ENCODE measurements around the gene FGF13.

FGF13 gene

GRCh38 chrX:138711399-138712347 lies at the start of gene FGF13:
FGF13 (minus strand) TSS chrX:138711717; CDS start chrX:138711003, 714 bp downstream.
- no peak for DNase-seq

- DNase-seq = no peak
Measured at GRCh38 chrX:138759217-138759943, 47.9 kb upstream of the FGF13 start.

- no peak for DNase-seq
Measured at GRCh38 chrX:138756234-138756633, 44.7 kb upstream of the FGF13 start.

- DNase-seq = no peak
Measured at GRCh38 chrX:138754861-138755260, 43.3 kb upstream of the FGF13 start.

- DNase-seq = no peak
Measured at GRCh38 chrX:138748480-138748879, 37.0 kb upstream of the FGF13 start.

- DNase-seq = peak in 1 of 2 donors; percentile 9
Measured at GRCh38 chrX:138745196-138745595, 33.7 kb upstream of the FGF13 start.

- no peak for DNase-seq
Measured at GRCh38 chrX:138742217-138742616, 30.7 kb upstream of the FGF13 start.

GRCh38 chrX:138740341-138740740 lies 28.8 kb upstream of the FGF13 start:
- no peak for DNase-seq

GRCh38 chrX:138723301-138723700 lies 11.8 kb upstream of the FGF13 start:
- no peak for DNase-seq

- no peak for DNase-seq
Measured at GRCh38 chrX:138719396-138719795, 7.9 kb upstream of the FGF13 start.

- no peak for DNase-seq
Measured at GRCh38 chrX:138718941-138719340, 7.4 kb upstream of the FGF13 start.

GRCh38 chrX:138710866-138711341 lies 613 bp downstream of the FGF13 start:
- DNase-seq = no peak

GRCh38 chrX:138709886-138710791 lies 1.4 kb downstream of the FGF13 start:
- DNase-seq = no peak

GRCh38 chrX:138708268-138708667 lies 3.2 kb downstream of the FGF13 start:
- DNase-seq = no peak

- DNase-seq = no peak
Measured at GRCh38 chrX:138704596-138704995, 6.9 kb downstream of the FGF13 start.

- no peak for DNase-seq
Measured at GRCh38 chrX:138704101-138704500, 7.4 kb downstream of the FGF13 start.

GRCh38 chrX:138692591-138692990 lies 18.9 kb downstream of the FGF13 start:
- DNase-seq = no peak

- no peak for DNase-seq
Measured at GRCh38 chrX:138691186-138691585, 20.3 kb downstream of the FGF13 start.

- DNase-seq = no peak
Measured at GRCh38 chrX:138690591-138690990, 20.9 kb downstream of the FGF13 start.

- DNase-seq = no peak
Measured at GRCh38 chrX:138683600-138683999, 27.9 kb downstream of the FGF13 start.

GRCh38 chrX:138669693-138670092 lies 41.8 kb downstream of the FGF13 start:
- no peak for DNase-seq

GRCh38 chrX:138664466-138664865 lies 47.1 kb downstream of the FGF13 start:
- no peak for DNase-seq

GRCh38 chrX:138664016-138664415 lies 47.5 kb downstream of the FGF13 start:
- no peak for DNase-seq

Data from CD4-positive, alpha-beta T cell treated with Interleukin-4 for 1 hour (primary cell).